ENCODE data around the gene NOX1. TPM values are rescaled to one million over a fixed set of nuclear protein-coding genes. Genes with fewer than 3 reads are reported as not detected.
A peak's percentile ranks its signal among the peaks of the same experiment; 100 is the strongest.

Gene NOX1
- total RNA-seq, 1 experiment from 2014 or later = not detected

DNA sequence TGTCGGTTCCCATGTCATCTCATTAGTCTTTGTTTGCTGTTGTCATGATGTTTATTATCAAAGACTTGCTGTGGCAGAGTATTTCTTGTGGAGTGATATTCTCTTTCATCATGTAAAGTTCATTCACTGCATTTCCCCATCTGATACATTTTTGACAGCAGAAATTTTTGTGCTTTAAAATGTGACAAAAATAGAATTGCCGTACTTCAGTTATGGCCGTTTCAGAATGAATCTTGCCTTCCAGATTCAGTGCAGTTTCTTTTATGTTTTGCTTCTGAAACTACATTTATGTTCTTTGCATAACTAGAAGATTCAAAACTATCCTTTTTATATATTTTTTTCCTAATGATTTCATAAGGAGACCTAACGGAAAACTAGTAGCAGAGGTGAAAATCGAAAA is 44.0 kb downstream of the NOX1 start:
- intact Hi-C loops (cut with micrococcal nuclease; ENCODE audit: unreplicated experiment) = no loop called here
- Histone ChIP-seq H3K9me3 (ENCODE audit: insufficient read depth, low read depth) (no peaks in the 10 kb centered on the region), H3K27me3 (ENCODE audit: insufficient read depth, low read depth) (no peaks in the 10 kb centered on the region), H3K36me3 (ENCODE audit: low read depth) (0 out of 2 replicates have a peak, but pooled peaks cover 6% of the 10 kb centered on the region), H4K20me1 (ENCODE audit: insufficient read depth) (no peaks in the 10 kb centered on the region), H3K27ac (no peak overlapping the region), H3K4me3 (no peak overlapping the region), H3F3A (ENCODE audit: insufficient read depth, low read depth) (no peaks in the 10 kb centered on the region), H3K4me2 (no peak overlapping the region), H3K9me2 (ENCODE audit: insufficient read depth) (no peaks in the 10 kb centered on the region), H3K4me1 (replicated peaks; ENCODE audit: insufficient read depth) (no peaks in the 10 kb centered on the region), H2AFZ (no peak overlapping the region), H3K79me2 (ENCODE audit: low read depth) (no peaks in the 10 kb centered on the region)
- CTCF ChIA-PET = no interaction called here
- no peak for DNase-seq
- BruUV-seq (replicated peaks) = no TSS peak
- no peak for TF ChIP-seq EZH2 (IDR thresholded peaks at IDR 0.05; ENCODE audit: low read depth)
- TF ChIP-seq, protein P1, sequence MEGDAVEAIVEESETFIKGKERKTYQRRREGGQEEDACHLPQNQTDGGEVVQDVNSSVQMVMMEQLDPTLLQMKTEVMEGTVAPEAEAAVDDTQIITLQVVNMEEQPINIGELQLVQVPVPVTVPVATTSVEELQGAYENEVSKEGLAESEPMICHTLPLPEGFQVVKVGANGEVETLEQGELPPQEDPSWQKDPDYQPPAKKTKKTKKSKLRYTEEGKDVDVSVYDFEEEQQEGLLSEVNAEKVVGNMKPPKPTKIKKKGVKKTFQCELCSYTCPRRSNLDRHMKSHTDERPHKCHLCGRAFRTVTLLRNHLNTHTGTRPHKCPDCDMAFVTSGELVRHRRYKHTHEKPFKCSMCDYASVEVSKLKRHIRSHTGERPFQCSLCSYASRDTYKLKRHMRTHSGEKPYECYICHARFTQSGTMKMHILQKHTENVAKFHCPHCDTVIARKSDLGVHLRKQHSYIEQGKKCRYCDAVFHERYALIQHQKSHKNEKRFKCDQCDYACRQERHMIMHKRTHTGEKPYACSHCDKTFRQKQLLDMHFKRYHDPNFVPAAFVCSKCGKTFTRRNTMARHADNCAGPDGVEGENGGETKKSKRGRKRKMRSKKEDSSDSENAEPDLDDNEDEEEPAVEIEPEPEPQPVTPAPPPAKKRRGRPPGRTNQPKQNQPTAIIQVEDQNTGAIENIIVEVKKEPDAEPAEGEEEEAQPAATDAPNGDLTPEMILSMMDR (conservative IDR thresholded peaks at IDR 0.05) = no peak
- POLR2A ChIA-PET (ENCODE audit: unreplicated experiment) = no interaction called here

DNA sequence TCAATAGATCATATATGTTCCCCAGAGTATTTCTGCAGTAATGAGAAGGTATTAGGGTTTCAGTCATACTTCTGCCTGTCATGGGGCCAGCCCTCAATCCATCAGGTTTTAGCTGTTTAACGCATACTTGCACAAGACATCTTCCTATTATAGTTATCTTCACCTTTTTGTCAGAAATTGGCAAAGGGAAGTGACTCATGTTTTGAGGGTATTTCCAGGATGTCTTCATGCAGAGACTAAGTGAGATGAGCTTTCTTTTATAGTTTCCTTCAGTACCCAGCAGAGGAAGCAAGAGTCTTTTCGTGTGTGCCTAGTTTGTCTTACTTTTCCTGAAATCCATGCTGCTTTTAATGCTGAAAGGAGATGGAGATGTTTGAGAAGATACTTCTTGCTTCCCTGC is 44.4 kb downstream of the NOX1 start:
- Histone ChIP-seq H3K4me3 (no peak overlapping the region), H3K79me2 (ENCODE audit: low read depth) (no peaks in the 10 kb centered on the region), H4K20me1 (ENCODE audit: insufficient read depth) (no peaks in the 10 kb centered on the region), H3K27me3 (ENCODE audit: insufficient read depth, low read depth) (no peaks in the 10 kb centered on the region), H3K4me2 (no peak overlapping the region), H3K9me3 (ENCODE audit: insufficient read depth, low read depth) (no peaks in the 10 kb centered on the region), H3K36me3 (ENCODE audit: low read depth) (0 out of 2 replicates have a peak, but pooled peaks cover 6% of the 10 kb centered on the region), H2AFZ (no peak overlapping the region), H3K9me2 (ENCODE audit: insufficient read depth) (no peaks in the 10 kb centered on the region), H3K27ac (no peak overlapping the region), H3F3A (ENCODE audit: insufficient read depth, low read depth) (no peaks in the 10 kb centered on the region), H3K4me1 (replicated peaks; ENCODE audit: insufficient read depth) (no peaks in the 10 kb centered on the region)
- intact Hi-C loops (cut with micrococcal nuclease; ENCODE audit: unreplicated experiment) = no loop called here
- ChIA-PET CTCF (no interaction called here), POLR2A (ENCODE audit: unreplicated experiment) (no interaction called here)
- no TSS peak for BruUV-seq (replicated peaks)
- TF ChIP-seq, protein P1 (conservative IDR thresholded peaks at IDR 0.05) = no peak
- no peak for TF ChIP-seq EZH2 (IDR thresholded peaks at IDR 0.05; ENCODE audit: low read depth)
- DNase-seq = no peak

DNA sequence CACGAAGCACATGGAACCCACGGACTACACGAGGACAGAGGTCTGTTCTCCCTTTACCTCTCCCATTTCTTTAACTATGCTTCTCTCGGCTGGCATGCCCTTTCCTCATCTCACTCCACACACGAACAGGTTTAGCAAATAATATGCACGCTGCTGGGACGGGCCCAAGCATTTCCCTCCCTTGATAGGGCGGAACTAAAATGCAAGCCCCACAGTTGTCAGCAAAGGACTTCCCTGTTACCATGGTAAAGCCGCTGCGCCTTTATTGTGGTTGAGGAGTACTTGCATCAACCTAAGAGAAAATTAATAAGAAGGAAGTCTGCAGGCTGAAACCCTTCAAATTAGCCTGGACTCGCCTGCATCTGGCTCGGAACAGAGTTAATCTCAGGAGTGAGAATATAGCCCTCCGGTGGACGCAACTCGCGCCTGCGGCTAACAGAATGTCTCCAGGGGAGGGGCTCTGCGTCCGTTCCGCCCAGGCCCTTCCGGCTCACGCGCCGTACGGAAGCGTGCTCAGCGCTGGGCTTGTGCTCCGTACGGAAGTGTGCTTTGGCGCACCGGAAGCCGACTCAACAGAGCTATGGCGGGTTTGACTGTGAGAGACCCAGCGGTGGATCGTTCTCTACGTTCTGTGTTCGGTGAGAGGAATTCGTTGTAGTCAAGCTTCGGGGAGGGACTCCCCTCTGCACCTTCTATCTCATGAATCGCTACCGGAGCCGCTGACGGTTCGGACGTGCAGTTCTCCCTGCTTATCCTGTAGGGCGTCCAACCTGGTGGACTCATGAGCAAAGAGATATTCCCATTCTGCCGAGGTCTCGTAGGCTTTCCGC is 54.1 kb downstream of the NOX1 start, which contains the start of gene CSTF2:
Gene CSTF2, plus strand, starts transcription at position 555 of the 830 bp plus-strand sequence. Its CDS starts 26 bp downstream, at position 581.
- Histone ChIP-seq H3F3A (ENCODE audit: insufficient read depth, low read depth) (0 out of 2 replicates have a peak, but pooled peaks cover 7% of the 10 kb centered on the region), H3K4me2 (peak within 1 kb of the TSS; percentile 95), H3K36me3 (ENCODE audit: low read depth) (no peaks in the 10 kb centered on the region), H2AFZ (peak within 1 kb of the TSS; percentile 99), H3K9me2 (ENCODE audit: insufficient read depth) (no peaks in the 10 kb centered on the region), H3K4me3 (peak within 1 kb of the TSS; percentile 95), H3K79me2 (ENCODE audit: low read depth) (peaks cover 13% of the 10 kb centered on the region), H3K9me3 (ENCODE audit: insufficient read depth, low read depth) (no peaks in the 10 kb centered on the region), H3K27me3 (ENCODE audit: insufficient read depth, low read depth) (no peaks in the 10 kb centered on the region), H3K27ac (peak within 1 kb of the TSS; percentile 60), H4K20me1 (ENCODE audit: insufficient read depth) (no peaks in the 10 kb centered on the region), H3K4me1 (replicated peaks; ENCODE audit: insufficient read depth) (peaks cover 5% of the 10 kb centered on the region; the same call in 1 of the 2 replicates)
- intact Hi-C loops (cut with micrococcal nuclease; ENCODE audit: unreplicated experiment) = loop anchor here (2.0 kb wide), 1 partner anchor 571 kb away; the partner anchor contains the start of gene RPL36A
- BruUV-seq (replicated peaks) = no TSS peak
- DNase-seq = peak; percentile 76 to 81
- TF ChIP-seq EZH2 (IDR thresholded peaks at IDR 0.05; ENCODE audit: low read depth) = no peak
- TF ChIP-seq, protein P1 (conservative IDR thresholded peaks at IDR 0.05) = no peak
- POLR2A ChIA-PET (ENCODE audit: unreplicated experiment) = interaction anchor here (0.6 to 0.7 kb wide), 2 partner anchors 585 to 835 kb away, joined by 3 to 9 read pairs; no protein-coding TSS in a partner anchor
- CTCF ChIA-PET = interaction anchor here (0.8 kb wide), 1 partner anchor 570 kb away, joined by 3 read pairs; no protein-coding TSS in a partner anchor

Measured in PC-9 (cell line).